Smooth muscle cell (in vitro differentiated cells): ENCODE data around the gene NFATC1. TPM values are rescaled to one million over a fixed set of nuclear protein-coding genes. Genes with fewer than 3 reads are reported as not detected.

Source experiments
- DNase-seq: peaks from one replicate; lab custom pipeline; 2025; ENCODE audit not compliant: unreplicated experiment; lab: John Stamatoyannopoulos, UW
- H2AFZ ChIP-seq: fragments of 200-600 bp; sonication (generic); 2 replicates; pipeline ENCODE4 v1.6.0; 2016; ENCODE audit warnings: antibody characterized with exemption, low read depth, mild to moderate bottlenecking
- H3F3A ChIP-seq: fragments of 200-600 bp; sonication (generic); 2 replicates; pipeline ENCODE4 v1.6.0; 2017; ENCODE audit warnings: antibody characterized with exemption, low read depth
- H3K27ac ChIP-seq: fragments of 200-600 bp; sonication (generic); 2 replicates; pipeline ENCODE4 v1.5.1; 2016; ENCODE audit warnings: low read depth, mild to moderate bottlenecking
- H3K27me3 ChIP-seq: fragments of 200-600 bp; sonication (generic); 2 replicates; pipeline ENCODE4 v1.6.1; 2016; ENCODE audit warnings: low read depth, mild to moderate bottlenecking
- H3K36me3 ChIP-seq: fragments of 200-600 bp; sonication (generic); 2 replicates; pipeline ENCODE4 v1.5.1; 2016; ENCODE audit warnings: low read depth
- H3K4me1 ChIP-seq: fragments of 200-600 bp; sonication (generic); 2 replicates; pipeline ENCODE4 v1.5.1; 2016; ENCODE audit warnings: low read depth
- H3K4me2 ChIP-seq: fragments of 200-600 bp; sonication (generic); 2 replicates; pipeline ENCODE4 v1.6.0; 2016; ENCODE audit warnings: mild to moderate bottlenecking
- H3K4me3 ChIP-seq: fragments of 200-600 bp; sonication (generic); 2 replicates; pipeline ENCODE4 v1.5.1; 2016; ENCODE audit warnings: mild to moderate bottlenecking
- H3K79me2 ChIP-seq: fragments of 200-600 bp; sonication (generic); 2 replicates; pipeline ENCODE4 v1.6.0; 2016; ENCODE audit warnings: low read depth, mild to moderate bottlenecking
- H3K9ac ChIP-seq: fragments of 200-600 bp; sonication (generic); 2 replicates; pipeline ENCODE4 v1.6.0; 2016; ENCODE audit warnings: low read depth
- H3K9me3 ChIP-seq: fragments of 200-600 bp; sonication (generic); replicated peaks from 2 replicates; pipeline ENCODE4 v1.5.1; 2016; ENCODE audit warnings: low read depth
- H4K20me1 ChIP-seq: fragments of 200-600 bp; sonication (generic); 2 replicates; pipeline ENCODE4 v1.6.0; 2016; ENCODE audit warnings: low read depth
- WGBS: methylation state at CpG from one replicate; pipeline ENCODE4 v1.1.7; 2016; ENCODE audit warnings: low lambda C conversion rate; 5-methylcytosine and 5-hydroxymethylcytosine counted together
- polyA plus RNA-seq: library from polyadenylated mRNA; unstranded; fragments of >200 nt; fragmentation: Nextera tagmentation; extraction: Ambion mirVana; gene quantifications from 2 replicates; pipeline ENCODE4 v1.2.1, GENCODE V29; 2016
- total RNA-seq: library from RNA; depleted of rRNA; stranded (reverse); fragments of >200 nt; gene quantifications from 2 replicates; pipeline ENCODE4 v1.2.3, GENCODE V29; 2014
- TF ChIP-seq, protein P1 (sequence below): fragments of 200-600 bp; sonication (generic); IDR thresholded peaks from 2 replicates; pipeline ENCODE4 v1.5.1; 2017; ENCODE audit warnings: borderline replicate concordance, mild to moderate bottlenecking, antibody characterized with exemption; ENCODE audit not compliant: insufficient read depth, poor library complexity, severe bottlenecking

The NFATC1 gene
- total RNA-seq (12.8 and 13.1 TPM in 2 replicates), polyA plus RNA-seq (19.2 and 20.4 TPM in 2 replicates)

DNA sequence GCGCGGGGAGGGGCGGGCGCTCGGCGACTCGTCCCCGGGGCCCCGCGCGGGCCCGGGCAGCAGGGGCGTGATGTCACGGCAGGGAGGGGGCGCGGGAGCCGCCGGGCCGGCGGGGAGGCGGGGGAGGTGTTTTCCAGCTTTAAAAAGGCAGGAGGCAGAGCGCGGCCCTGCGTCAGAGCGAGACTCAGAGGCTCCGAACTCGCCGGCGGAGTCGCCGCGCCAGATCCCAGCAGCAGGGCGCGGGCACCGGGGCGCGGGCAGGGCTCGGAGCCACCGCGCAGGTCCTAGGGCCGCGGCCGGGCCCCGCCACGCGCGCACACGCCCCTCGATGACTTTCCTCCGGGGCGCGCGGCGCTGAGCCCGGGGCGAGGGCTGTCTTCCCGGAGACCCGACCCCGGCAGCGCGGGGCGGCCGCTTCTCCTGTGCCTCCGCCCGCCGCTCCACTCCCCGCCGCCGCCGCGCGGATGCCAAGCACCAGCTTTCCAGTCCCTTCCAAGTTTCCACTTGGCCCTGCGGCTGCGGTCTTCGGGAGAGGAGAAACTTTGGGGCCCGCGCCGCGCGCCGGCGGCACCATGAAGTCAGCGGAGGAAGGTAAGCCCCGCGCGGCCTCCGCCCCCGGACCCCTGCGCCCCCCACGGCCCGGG is at the start of gene NFATC1:
Gene NFATC1 (plus strand): TSS at position 170 of the 644 bp plus-strand sequence. CDS start 295 bp downstream, at position 465.
- H2AFZ ChIP-seq: no peak within 1 kb of the TSS
- peak; percentile 73 for DNase-seq

DNA sequence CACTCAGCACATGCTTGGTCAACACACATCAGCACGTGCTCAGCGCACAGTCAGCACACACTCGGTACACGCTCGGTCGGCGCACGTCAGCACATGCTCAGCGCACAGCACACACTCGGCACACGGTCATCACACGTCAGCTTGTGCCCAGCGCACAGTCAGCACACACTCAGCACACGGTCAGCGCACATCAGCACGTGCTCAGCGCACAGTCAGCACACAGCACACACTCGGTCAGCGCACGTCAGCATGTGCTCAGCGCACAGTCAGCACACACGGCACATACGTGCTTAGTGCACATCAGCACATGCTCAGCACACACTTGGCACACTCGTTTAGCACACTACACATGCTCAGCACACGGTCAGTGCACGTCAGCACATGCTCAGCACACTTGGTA is 49.7 kb upstream of the NFATC1 start:
- H3K9ac ChIP-seq: no peak overlapping the region
- H3K4me3 ChIP-seq: no peak overlapping the region
- H3K27me3 ChIP-seq: no peaks in the 10 kb centered on the region
- WGBS: over 99% methylated on average over 26 of the region's 26 CpGs
- no peaks in the 10 kb centered on the region for H3K36me3 ChIP-seq
- H3F3A ChIP-seq: no peaks in the 10 kb centered on the region
- H4K20me1 ChIP-seq: no peaks in the 10 kb centered on the region
- H3K4me1 ChIP-seq: no peaks in the 10 kb centered on the region
- DNase-seq: no peak
- H3K9me3 ChIP-seq: no peaks in the 10 kb centered on the region
- no peak overlapping the region for H3K4me2 ChIP-seq
- no peaks in the 10 kb centered on the region for H3K79me2 ChIP-seq
- TF ChIP-seq, protein P1, sequence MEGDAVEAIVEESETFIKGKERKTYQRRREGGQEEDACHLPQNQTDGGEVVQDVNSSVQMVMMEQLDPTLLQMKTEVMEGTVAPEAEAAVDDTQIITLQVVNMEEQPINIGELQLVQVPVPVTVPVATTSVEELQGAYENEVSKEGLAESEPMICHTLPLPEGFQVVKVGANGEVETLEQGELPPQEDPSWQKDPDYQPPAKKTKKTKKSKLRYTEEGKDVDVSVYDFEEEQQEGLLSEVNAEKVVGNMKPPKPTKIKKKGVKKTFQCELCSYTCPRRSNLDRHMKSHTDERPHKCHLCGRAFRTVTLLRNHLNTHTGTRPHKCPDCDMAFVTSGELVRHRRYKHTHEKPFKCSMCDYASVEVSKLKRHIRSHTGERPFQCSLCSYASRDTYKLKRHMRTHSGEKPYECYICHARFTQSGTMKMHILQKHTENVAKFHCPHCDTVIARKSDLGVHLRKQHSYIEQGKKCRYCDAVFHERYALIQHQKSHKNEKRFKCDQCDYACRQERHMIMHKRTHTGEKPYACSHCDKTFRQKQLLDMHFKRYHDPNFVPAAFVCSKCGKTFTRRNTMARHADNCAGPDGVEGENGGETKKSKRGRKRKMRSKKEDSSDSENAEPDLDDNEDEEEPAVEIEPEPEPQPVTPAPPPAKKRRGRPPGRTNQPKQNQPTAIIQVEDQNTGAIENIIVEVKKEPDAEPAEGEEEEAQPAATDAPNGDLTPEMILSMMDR: no peak
- H3K27ac ChIP-seq: no peak overlapping the region
- no peak overlapping the region for H2AFZ ChIP-seq

More for the DNA sequence above, at the start of gene NFATC1:
- H4K20me1 ChIP-seq: peaks cover 32% of the 10 kb centered on the region
- peaks cover 31% of the 10 kb centered on the region for H3K79me2 ChIP-seq
- H3K27ac ChIP-seq: peak within 1 kb of the TSS; percentile 99
- peak within 1 kb of the TSS; percentile 73 for H3K4me3 ChIP-seq
- H3K9ac ChIP-seq: peak within 1 kb of the TSS; percentile 93
- no peaks in the 10 kb centered on the region for H3K9me3 ChIP-seq
- WGBS: under 1% methylated on average over 56 of the region's 91 CpGs
- H3K4me2 ChIP-seq: peak within 1 kb of the TSS; percentile 100
- no peaks in the 10 kb centered on the region for H3K27me3 ChIP-seq
- peaks cover 6% of the 10 kb centered on the region for H3K4me1 ChIP-seq
- no peaks in the 10 kb centered on the region for H3K36me3 ChIP-seq
- H3F3A ChIP-seq: peaks cover 8% of the 10 kb centered on the region
- TF ChIP-seq, protein P1: no peak

DNA sequence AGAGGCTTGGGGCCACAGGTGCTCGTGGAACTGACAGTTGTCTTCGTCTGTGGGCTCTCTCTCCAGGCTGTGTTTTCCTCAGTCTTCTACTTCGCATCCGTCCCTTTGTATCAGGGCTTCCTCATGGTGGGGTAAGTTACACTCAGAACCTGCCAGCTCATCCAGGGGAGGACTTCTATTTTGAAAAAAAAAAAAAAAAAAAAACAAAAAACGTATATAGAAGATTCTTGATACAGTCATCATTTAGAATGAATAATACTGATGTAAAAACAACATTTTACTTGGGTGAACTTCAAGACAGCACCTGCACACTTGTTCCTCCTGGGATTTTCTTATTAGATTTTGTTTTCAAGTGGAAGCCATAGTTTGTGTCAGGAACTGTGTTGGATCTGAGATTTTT is 47.7 kb upstream of the NFATC1 start:
- no peak overlapping the region for H3K4me2 ChIP-seq
- H3K9me3 ChIP-seq: no peaks in the 10 kb centered on the region
- 94% methylated on average over 5 of the region's 5 CpGs for WGBS
- no peaks in the 10 kb centered on the region for H3F3A ChIP-seq
- no peak overlapping the region for H3K9ac ChIP-seq
- no peaks in the 10 kb centered on the region for H3K27me3 ChIP-seq
- TF ChIP-seq, protein P1: no peak
- no peak overlapping the region for H2AFZ ChIP-seq
- no peaks in the 10 kb centered on the region for H3K36me3 ChIP-seq
- H3K4me3 ChIP-seq: no peak overlapping the region
- no peak for DNase-seq
- H3K4me1 ChIP-seq: no peaks in the 10 kb centered on the region
- H3K27ac ChIP-seq: no peak overlapping the region
- no peaks in the 10 kb centered on the region for H3K79me2 ChIP-seq
- H4K20me1 ChIP-seq: no peaks in the 10 kb centered on the region

DNA sequence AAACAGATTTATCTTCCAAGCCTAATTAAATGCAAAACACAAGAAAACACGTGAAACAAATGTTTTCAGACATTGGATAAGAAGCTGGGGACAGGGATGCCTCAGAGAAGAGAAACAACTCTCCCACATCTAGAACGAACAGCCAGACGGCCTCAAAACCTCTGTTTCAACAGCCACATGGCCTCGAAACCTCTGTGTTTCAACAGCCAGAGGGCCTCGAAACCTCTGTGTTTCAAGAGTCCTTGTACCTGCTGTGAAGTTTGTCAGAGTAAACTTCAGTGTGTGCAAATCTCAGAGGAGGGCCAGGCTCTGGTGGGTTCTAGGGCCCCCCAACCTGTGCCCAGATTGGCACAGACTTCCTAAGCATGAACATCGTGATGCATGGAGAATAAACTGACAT is 43.3 kb upstream of the NFATC1 start:
- WGBS: 83% methylated on average over 6 of the region's 6 CpGs

More for the DNA sequence above, 43.3 kb upstream of the NFATC1 start:
- Histone ChIP-seq H3K4me2 (no peak overlapping the region), H3F3A (no peaks in the 10 kb centered on the region), H3K4me3 (no peak overlapping the region), H3K9ac (no peak overlapping the region), H4K20me1 (no peaks in the 10 kb centered on the region), H3K79me2 (no peaks in the 10 kb centered on the region), H3K27ac (no peak overlapping the region), H2AFZ (no peak overlapping the region), H3K4me1 (no peaks in the 10 kb centered on the region), H3K27me3 (no peaks in the 10 kb centered on the region), H3K9me3 (no peaks in the 10 kb centered on the region), H3K36me3 (no peaks in the 10 kb centered on the region)
- DNase-seq: no peak
- TF ChIP-seq, protein P1: no peak
